Measurements from ENCODE around the gene HYDIN.

Gene HYDIN

GRCh38 chr16:70782237-70782636 is 448.3 kb downstream of the HYDIN start:
- H3K4me1 ChIP-seq (ENCODE audit: insufficient read depth, low read length, poor library complexity, severe bottlenecking), result no peaks in the 10 kb centered on the region
- no peak overlapping the region for H3K4me2 ChIP-seq (ENCODE audit: low read depth, low read length, poor library complexity, severe bottlenecking)
- no peaks in the 10 kb centered on the region for H3K9me3 ChIP-seq (ENCODE audit: insufficient read depth, low read depth, low read length)
- no peak overlapping the region for H2AFZ ChIP-seq (ENCODE audit: low read length)
- H3K27me3 ChIP-seq (ENCODE audit: insufficient read depth, low read length, poor library complexity, severe bottlenecking), result no peaks in the 10 kb centered on the region
- H3K79me2 ChIP-seq (ENCODE audit: insufficient read depth, low read length), result no peaks in the 10 kb centered on the region
- no peak overlapping the region for H3K9ac ChIP-seq (ENCODE audit: low read depth, low read length, poor library complexity, severe bottlenecking)
- no peak overlapping the region for H3K4me3 ChIP-seq (ENCODE audit: low read length, poor library complexity, severe bottlenecking)
- H4K20me1 ChIP-seq (ENCODE audit: insufficient read depth, low read length, poor library complexity, severe bottlenecking), result no peaks in the 10 kb centered on the region
- H3K36me3 ChIP-seq (ENCODE audit: insufficient read depth, low read length), result peaks cover 76% of the 10 kb centered on the region; the same call in 1 of the 2 replicates
- H3K9me2 ChIP-seq (replicated peaks; ENCODE audit: low read depth, low read length), result no peaks in the 10 kb centered on the region
- H3F3A ChIP-seq (ENCODE audit: low read depth), result no peaks in the 10 kb centered on the region
- TF ChIP-seq EZH2phosphoT487 (IDR thresholded peaks at IDR 0.05; ENCODE audit: borderline replicate concordance), result no peak
- no peak for TF ChIP-seq CTCF (conservative IDR thresholded peaks at IDR 0.05; ENCODE audit: low read length)

- no peaks in the 10 kb centered on the region for H3K79me2 ChIP-seq (ENCODE audit: insufficient read depth, low read length)
- no peak overlapping the region for H3K9ac ChIP-seq (ENCODE audit: low read depth, low read length, poor library complexity, severe bottlenecking)
- TF ChIP-seq EZH2phosphoT487 (IDR thresholded peaks at IDR 0.05; ENCODE audit: borderline replicate concordance), result no peak
- TF ChIP-seq CTCF (conservative IDR thresholded peaks at IDR 0.05; ENCODE audit: low read length), result no peak
- no peaks in the 10 kb centered on the region for H3K27me3 ChIP-seq (ENCODE audit: insufficient read depth, low read length, poor library complexity, severe bottlenecking)
- H3K36me3 ChIP-seq (ENCODE audit: insufficient read depth, low read length), result peaks cover 78% of the 10 kb centered on the region; the same call in 1 of the 2 replicates
- H2AFZ ChIP-seq (ENCODE audit: low read length), result no peak overlapping the region
- no peaks in the 10 kb centered on the region for H3K9me3 ChIP-seq (ENCODE audit: insufficient read depth, low read depth, low read length)
- H3F3A ChIP-seq (ENCODE audit: low read depth), result no peaks in the 10 kb centered on the region
- H3K4me3 ChIP-seq (ENCODE audit: low read length, poor library complexity, severe bottlenecking), result no peak overlapping the region
- no peaks in the 10 kb centered on the region for H3K9me2 ChIP-seq (replicated peaks; ENCODE audit: low read depth, low read length)
- H3K4me2 ChIP-seq (ENCODE audit: low read depth, low read length, poor library complexity, severe bottlenecking), result no peak overlapping the region
- no peaks in the 10 kb centered on the region for H3K4me1 ChIP-seq (ENCODE audit: insufficient read depth, low read length, poor library complexity, severe bottlenecking)
- no peaks in the 10 kb centered on the region for H4K20me1 ChIP-seq (ENCODE audit: insufficient read depth, low read length, poor library complexity, severe bottlenecking)
Observed at GRCh38 chr16:70781800-70782199, 448.7 kb downstream of the HYDIN start.

- Histone ChIP-seq H3K9ac (ENCODE audit: low read depth, low read length, poor library complexity, severe bottlenecking) (no peak overlapping the region), H2AFZ (ENCODE audit: low read length) (no peak overlapping the region), H3F3A (ENCODE audit: low read depth) (no peaks in the 10 kb centered on the region), H3K9me2 (replicated peaks; ENCODE audit: low read depth, low read length) (no peaks in the 10 kb centered on the region), H3K4me1 (ENCODE audit: insufficient read depth, low read length, poor library complexity, severe bottlenecking) (no peaks in the 10 kb centered on the region), H3K4me3 (ENCODE audit: low read length, poor library complexity, severe bottlenecking) (no peak overlapping the region), H3K4me2 (ENCODE audit: low read depth, low read length, poor library complexity, severe bottlenecking) (no peak overlapping the region), H3K9me3 (ENCODE audit: insufficient read depth, low read depth, low read length) (no peaks in the 10 kb centered on the region), H3K27me3 (ENCODE audit: insufficient read depth, low read length, poor library complexity, severe bottlenecking) (no peaks in the 10 kb centered on the region), H3K36me3 (ENCODE audit: insufficient read depth, low read length) (peaks cover 69% of the 10 kb centered on the region; the same call in 1 of the 2 replicates), H4K20me1 (ENCODE audit: insufficient read depth, low read length, poor library complexity, severe bottlenecking) (no peaks in the 10 kb centered on the region), H3K79me2 (ENCODE audit: insufficient read depth, low read length) (no peaks in the 10 kb centered on the region)
- no peak for TF ChIP-seq CTCF (conservative IDR thresholded peaks at IDR 0.05; ENCODE audit: low read length)
- TF ChIP-seq EZH2phosphoT487 (IDR thresholded peaks at IDR 0.05; ENCODE audit: borderline replicate concordance), result no peak
Observed at GRCh38 chr16:70780546-70780945, 450.0 kb downstream of the HYDIN start.

All from Loucy (cell line).